GM21447 (cell line): ENCODE data around the gene GSG1.

Experiments used
- ATAC-seq: cut with Tn5 transposase; IDR thresholded peaks from one replicate; pipeline ENCODE4 v1.9.1; 2021; ENCODE audit not compliant: unreplicated experiment

The GSG1 gene

GRCh38 chr12:13120413-13120812 lies 16.9 kb upstream of the GSG1 start:
- no peak for ATAC-seq

GRCh38 chr12:13119826-13120225 lies 16.4 kb upstream of the GSG1 start:
- ATAC-seq = no peak

- no peak for ATAC-seq
These were observed 13.6 kb upstream of the GSG1 start for GRCh38 chr12:13117029-13117428.

- ATAC-seq = no peak
These were observed 12.8 kb upstream of the GSG1 start for GRCh38 chr12:13116259-13116658.

DNA sequence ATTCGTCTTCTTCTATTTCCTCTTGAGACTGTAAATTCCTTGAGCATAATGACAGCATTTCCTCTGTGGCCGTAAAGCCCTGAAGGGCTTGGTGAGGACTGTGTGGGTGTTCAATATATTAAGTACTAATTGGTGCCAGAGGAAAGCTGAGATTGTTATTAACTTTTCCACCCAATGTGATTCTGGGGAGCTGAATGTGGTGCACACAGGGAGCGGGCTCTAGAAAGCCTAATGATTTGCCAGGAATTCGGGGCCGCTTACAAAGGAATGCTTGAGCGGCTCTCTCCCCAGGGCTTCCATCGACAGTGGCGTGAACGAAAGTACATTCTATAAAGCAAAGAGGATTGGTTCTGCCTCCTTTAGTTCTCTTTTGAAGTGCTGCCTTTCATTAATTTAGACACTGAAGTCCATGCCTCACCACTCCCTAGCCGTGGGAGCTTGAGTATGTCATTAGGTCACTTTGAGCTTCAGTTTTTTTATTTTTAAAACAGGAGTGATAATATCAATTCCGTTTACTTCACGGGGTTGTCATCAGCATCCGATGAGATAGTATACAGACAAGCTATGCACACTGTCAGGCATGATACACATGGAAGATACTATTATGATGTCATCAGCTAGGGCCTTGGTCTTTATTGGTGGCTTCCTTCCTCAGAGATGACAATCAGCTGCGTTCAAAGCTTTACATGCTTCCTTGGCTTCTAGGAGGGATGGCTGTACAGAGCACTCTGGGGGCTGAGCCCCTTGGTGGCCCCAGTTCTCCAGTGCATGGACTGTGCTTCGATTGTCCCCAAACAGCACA lies 11.0 kb upstream of the GSG1 start:
- ATAC-seq = no peak

- no peak for ATAC-seq
These were observed 9.5 kb upstream of the GSG1 start for GRCh38 chr12:13112968-13113367.

GRCh38 chr12:13106666-13107065 lies 3.2 kb upstream of the GSG1 start:
- no peak for ATAC-seq

- ATAC-seq = no peak
These were observed 2.3 kb upstream of the GSG1 start for GRCh38 chr12:13105781-13106180.

DNA sequence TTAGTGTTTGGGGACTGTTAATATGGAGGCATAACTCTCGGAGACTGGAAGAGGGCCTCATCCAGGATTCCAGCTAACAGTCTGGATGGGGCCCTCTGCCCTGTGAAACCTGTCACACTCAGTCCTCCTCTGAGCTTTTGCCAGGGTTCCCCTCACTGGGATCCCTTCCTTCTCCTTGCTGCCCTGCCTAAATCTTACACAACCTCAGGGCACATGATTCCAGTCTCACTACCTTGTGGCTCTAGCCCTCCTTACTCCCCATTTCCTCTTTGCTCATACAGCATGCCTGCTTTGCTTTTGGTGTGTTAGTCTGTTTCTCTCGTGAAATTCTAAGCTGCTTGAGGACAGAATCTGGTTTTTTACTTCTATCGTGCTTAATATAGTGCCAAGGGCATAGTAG lies 942 bp upstream of the GSG1 start:
- no peak for ATAC-seq

- ATAC-seq = no peak
These were observed 839 bp downstream of the GSG1 start for GRCh38 chr12:13102461-13103195.

GRCh38 chr12:13101821-13102375 lies 1.6 kb downstream of the GSG1 start:
- no peak for ATAC-seq

- peak; percentile 82 for ATAC-seq
These were observed 2.3 kb downstream of the GSG1 start for GRCh38 chr12:13100882-13101769.

- no peak for ATAC-seq
These were observed 2.9 kb downstream of the GSG1 start for GRCh38 chr12:13100605-13100881.

- no peak for ATAC-seq
These were observed 3.4 kb downstream of the GSG1 start for GRCh38 chr12:13099844-13100604.

- ATAC-seq = no peak
These were observed 4.2 kb downstream of the GSG1 start for GRCh38 chr12:13099066-13099843.

GRCh38 chr12:13097491-13098011 lies 5.9 kb downstream of the GSG1 start:
- ATAC-seq = no peak

DNA sequence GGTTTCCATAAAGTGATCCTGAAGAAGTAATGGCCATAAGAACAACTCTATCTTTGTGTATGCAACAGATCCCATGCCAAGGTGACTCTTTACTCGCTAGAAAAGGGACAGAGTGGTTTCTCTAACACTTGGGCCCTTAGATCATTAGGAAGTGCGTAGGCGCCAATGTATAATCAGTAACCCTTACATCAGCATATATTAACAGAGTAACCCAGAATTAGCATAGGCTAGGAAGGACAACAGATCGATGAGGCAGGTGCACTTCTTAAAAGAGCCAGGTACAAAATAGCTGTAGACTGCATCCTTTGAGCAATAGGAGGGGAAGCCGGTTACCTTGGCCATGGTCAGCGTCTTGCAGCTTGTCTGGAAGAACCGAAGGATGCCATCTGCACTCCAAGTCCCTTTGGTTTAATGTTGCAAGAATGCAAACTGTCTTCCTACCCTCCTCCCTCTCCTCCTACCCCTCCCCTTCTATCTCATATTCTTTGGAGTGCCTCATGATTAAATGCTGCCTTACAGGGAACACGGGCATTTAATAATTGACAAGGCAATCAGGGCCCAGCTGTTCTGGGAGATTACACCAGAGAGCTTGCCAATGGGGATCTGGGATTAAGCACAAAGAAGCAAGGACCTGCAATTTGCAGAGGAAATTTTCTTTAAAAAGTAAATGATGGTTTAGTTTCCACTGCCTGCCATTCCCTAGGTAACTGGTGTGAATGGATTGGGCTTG lies 8.0 kb downstream of the GSG1 start:
- no peak for ATAC-seq

GRCh38 chr12:13094367-13094766 lies 9.1 kb downstream of the GSG1 start:
- peak; percentile 38 for ATAC-seq

DNA sequence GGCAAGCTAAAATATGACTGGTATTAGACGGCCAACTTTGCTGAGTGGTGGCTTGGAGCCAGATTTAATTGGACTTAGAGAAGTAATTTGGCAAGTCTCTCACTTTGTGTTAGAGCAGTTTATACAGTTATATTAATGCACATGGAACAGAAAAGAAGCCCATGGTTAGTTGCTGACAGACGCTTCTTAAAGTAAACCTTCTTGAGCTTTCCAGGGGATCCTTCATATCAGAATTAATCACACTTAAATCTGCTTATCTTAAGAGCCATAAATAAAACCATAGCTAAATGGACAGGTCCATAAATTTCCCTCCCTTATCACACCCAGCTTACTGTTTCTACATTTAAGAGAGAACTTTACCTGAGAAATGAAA lies 9.6 kb downstream of the GSG1 start:
- ATAC-seq = no peak
